HuH-7.5 (cell line): ENCODE results near the gene ARHGEF12.

Experiments used
- DNase-seq: peaks from one replicate; pipeline ENCODE4 v3.0.0; 2011; ENCODE audit warnings: low spot score

The ARHGEF12 gene

GRCh38 chr11:120516461-120517389 is 180.5 kb downstream of the ARHGEF12 start:
- no peak for DNase-seq

GRCh38 chr11:120517390-120517761 is 181.2 kb downstream of the ARHGEF12 start:
- no peak for DNase-seq

GRCh38 chr11:120517801-120518291 is 181.6 kb downstream of the ARHGEF12 start:
- no peak for DNase-seq

GRCh38 chr11:120518356-120518755 is 182.1 kb downstream of the ARHGEF12 start:
- DNase-seq = no peak

DNA sequence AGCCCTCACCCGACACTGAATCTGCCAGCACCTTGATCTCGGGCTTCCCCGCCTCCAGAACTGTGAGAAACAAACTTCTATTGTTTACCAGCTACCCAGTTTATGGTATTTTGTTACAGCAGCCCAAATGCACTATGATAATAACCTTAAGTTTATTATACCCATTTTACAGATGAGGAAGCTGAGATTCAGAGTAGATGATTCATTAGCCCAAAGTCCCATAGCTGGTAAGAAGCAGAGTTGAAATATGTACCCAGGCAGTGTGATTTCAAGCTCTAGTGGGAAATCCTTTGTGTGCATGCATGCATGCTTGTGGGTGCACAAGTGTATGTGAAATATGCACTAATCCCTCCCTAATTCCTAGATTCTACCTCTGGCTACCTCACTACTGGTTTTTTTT is 183.3 kb downstream of the ARHGEF12 start:
- no peak for DNase-seq

DNA sequence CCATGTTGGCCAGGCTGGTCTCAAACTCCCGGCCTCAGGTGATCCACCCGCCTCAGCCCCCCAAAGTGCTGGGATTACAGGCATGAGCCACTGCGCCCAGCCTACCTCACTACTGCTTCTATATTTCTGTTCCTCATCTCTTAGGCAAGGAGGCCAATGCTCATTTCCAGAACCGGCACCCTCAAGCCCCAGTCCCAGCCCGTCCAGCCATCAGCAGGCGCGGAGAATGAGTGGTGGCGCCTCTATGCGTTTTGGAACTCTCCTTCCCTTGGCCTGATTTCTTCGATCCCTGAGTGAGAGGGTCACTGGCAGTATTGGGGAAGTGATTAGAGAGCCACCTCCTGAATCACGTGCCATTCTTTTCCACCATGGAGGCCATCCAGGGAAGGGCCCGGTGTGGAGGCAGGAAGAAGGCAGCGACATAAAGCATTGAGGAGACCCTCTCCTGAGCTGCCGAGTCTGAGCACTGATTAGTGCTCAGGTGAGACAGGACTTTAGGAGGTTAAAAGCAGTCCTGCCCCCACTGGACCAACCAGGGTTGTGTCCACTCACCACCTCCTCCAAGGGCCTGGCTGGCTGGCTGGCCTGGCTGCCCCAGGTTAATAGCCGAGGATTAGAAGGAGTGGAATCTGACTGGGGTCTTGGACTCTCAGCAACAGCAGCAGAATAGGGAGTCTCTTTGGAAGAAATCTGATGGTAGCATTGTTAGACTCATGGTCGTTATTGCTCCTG is 184.0 kb downstream of the ARHGEF12 start:
- DNase-seq = no peak

GRCh38 chr11:120521176-120521575 is 185.0 kb downstream of the ARHGEF12 start:
- DNase-seq = no peak

- DNase-seq = no peak
These were observed 185.8 kb downstream of the ARHGEF12 start for GRCh38 chr11:120522021-120522420.

- DNase-seq = no peak
These were observed 186.5 kb downstream of the ARHGEF12 start for GRCh38 chr11:120522736-120523135.

DNA sequence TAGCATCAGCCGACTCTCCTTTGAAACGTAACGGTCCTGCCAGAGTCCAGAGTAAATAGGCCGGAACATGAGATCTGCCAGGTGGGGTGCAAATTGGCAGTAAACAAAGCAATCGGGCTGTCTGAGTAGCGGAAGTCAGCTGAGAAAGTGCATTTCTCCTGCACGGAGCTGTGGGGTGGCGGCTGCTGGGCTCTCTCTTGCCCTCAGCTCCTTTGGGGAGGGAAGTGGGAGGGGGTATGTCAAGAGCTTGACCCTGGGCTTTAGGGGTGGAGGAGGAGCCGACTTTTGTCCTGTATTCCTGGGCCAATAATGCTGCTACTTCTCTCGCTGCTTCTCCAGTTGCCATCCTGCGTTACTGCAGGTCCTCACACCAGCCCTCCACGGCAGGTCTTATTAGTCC is 187.0 kb downstream of the ARHGEF12 start:
- no peak for DNase-seq

DNA sequence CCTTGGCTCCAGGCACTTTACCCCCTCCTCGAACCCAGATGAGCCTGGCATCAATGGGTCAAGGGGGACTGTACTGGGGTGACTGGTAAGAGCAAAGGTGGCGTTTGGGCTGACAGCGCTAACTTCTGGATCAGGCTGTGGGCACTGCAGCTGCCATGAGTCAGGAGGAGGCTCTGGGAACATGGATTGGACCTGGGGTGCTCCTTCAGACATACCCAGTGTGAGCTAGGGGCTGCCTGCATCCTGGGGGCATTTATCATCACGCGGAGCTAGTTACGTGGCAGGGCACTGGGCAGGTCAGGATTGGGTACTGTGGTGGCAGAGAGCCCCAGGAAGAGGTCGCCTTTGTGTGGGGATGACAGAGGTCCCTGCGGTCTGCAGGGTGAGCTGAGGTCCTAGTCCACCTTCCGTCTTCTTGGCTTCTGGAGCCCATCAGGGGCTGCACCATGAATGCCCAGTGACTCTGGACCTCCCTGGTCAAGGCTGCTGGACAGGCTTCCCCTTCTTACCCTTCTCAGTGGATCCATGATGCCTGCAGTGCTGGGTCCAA is 188.4 kb downstream of the ARHGEF12 start:
- DNase-seq = no peak

DNA sequence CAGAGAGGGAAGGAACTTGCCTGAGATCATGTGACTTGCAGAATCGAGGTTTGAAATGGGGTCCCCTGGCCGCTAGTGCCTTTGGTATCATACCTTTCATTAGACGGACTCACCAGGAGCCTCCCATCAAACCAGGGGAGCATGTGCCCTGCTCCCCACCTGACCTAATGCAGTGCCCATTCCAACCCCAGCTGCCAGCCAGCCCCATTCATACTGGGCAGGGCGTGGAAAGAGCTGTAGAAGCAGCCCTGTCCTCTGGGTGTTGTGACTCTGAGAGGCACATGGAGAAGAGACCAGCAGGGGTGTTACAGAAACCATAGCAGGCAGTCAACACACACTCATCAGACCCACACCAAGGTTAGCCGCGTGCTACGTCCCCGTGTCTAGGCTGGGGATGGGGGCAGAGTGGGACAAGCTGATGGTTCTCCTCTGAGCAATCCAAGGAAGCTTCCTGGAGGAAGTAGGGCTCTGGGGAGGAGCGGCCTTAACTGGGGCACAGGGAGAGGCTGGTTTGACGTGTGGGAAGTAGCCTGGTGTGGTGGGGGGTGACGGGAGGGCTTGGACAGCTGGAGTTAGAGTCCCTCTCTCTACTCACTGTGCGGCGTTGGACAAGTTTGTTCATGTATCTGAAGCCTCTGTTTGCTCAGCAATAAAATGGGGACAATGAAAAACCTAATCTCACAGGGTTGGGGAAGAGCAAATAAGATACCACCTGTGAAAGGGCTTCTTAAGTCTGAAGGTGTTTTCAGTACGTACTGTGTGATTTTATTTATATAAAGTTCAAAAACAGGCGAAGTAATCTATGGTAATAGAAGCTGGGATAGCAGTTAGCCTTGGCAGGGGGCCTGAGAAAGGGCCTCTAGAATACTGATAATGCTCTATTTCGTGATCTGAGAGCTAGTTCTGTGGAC is 189.3 kb downstream of the ARHGEF12 start:
- DNase-seq = no peak

- no peak for DNase-seq
These were observed 190.0 kb downstream of the ARHGEF12 start for GRCh38 chr11:120526241-120526640.

DNA sequence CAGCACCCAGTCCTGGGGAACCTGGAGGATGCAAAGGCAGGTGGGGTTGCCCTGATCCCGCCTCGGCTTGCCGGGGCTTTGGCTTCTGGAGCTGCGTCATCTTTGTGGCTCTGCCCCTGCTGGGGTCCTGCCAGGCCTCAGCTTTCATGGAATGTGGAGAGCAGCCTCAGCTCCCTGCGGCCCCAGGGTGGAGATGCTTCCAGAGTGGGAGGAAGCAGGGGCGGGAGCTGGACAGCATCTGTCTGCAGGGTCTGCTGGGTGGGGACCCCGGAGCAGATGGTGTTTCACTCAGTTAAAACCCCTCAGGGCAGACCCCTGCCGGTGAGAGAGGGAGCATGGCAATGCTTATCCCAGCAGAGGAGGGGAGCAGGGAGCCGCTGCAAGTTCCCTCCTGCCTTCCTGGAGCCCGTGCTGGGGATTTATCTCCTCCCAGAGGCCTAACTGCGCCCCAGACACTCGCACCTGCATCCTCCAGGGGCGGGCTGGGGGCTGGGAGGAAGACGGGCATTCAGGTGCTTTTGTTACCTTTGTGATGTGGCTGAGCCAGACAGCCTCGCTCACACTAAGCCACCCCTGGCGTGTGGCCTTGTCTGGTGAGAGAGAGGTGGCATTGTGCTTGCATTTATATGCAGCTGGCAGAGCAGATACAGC is 191.0 kb downstream of the ARHGEF12 start:
- no peak for DNase-seq

DNA sequence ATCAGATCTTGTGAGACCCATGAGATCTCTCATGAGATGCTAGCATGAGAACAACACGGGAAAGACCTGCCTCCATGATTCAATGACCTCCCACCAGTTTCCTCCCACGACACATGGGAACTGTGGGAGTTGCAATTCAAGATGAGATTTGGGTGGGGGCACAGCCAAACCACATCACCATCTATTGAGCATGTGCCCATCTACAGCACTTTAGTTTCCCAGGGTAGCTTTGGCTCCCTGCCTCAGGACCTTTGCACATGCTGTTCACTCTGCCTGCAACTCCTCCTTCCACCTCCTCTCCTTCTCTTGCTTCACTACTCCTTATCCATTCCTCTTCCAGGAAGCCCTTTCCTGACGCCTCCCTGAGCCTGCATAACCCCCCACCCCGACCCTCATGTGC is 192.5 kb downstream of the ARHGEF12 start:
- no peak for DNase-seq

DNA sequence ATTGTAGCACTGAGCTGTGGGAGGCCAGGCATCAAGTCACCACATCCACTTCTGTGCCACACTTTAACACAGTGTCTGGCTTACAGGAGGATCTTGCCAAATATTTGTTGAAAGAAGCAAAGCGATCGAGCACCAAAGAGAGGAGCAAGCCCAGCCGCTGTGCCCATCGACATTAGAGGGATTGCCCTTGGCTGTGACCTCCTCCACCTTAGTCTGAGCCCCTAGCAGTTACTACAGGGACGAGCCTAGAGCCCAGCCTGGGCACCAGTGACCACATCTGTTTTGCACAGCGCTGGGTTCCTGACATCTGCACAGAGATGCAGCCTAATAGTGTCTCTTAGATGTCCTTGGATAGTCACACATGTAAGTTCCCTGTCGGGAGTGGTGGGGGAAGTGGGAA is 193.0 kb downstream of the ARHGEF12 start:
- DNase-seq = no peak

DNA sequence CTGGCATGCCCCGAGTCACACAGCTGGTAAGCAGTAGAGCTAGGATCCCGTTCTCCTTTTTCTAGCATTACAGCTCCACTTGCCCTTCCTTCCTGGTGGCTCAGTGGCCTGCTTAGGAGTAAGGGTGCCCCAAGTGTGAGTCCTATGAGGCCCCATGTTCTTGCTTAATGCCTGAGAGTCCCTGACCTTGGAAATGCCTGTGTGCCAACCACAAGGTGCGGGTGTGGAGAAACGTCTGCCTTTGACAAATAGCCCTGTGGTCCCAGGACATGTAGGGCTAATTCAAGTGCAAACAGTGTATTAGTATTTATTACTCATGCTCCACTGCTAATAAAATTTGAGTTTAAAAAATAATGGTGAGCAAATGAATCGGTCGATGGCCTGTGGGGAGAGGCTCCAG is 193.7 kb downstream of the ARHGEF12 start:
- no peak for DNase-seq

DNA sequence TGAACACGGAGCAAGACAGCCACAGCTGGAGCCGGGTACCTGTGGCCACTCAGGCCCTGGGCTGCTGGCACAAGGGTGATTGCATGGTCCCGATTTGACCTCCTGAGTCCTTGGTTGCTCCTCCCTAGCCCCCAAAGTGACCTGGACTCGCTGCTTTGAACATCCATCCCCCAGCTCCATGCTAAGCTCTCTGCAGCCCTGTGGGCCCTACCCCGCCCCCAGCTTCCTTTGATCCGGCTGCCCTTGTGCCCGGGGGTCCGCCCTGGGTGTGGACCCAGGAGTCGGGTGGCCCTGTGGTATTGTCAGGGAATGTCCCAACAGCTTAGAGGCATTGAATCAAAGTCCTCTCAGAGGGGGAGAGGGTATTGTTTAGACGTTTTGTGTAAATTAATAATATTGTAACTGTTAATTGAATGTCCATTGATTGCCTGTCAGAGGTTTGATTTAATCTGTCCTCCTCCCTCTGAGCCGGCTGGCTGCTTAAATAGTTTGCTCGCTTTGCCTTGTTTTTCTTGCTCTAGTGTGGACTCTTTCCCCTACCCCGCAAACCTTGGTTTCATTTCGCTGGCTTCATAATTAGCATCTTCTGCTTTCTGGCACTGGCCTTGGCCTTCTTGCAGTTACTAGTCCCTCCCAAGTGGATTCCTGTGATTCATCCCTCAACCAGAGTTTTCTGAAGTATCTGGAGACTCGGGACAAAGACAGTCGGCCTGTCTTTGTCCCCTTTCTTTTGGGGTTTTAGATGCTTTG is 196.0 kb downstream of the ARHGEF12 start:
- no peak for DNase-seq

DNA sequence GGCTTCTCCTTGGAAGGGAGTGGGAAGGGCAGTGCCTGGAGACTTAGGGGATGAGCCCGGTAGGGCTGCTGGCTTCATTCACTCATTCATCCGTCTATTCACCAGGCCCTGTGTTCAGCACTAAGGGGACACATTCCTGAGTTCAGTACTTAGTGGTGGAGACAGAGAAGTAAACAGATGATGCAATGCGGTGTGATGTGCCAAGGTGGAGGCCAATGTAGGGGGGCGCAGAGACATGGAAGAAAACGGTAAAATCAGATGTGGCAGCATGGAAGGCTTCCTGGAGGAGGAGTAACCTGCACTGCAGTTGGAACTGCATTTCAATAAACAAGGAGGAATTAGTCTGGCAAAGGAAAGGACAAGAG is 196.6 kb downstream of the ARHGEF12 start:
- DNase-seq = no peak

GRCh38 chr11:120536091-120536796 is 200.0 kb downstream of the ARHGEF12 start:
- no peak for DNase-seq
